CD4-positive, alpha-beta T cell treated with Interleukin-12 subunit alpha and Interleukin-12 subunit beta, for 1 hour (primary cell): ENCODE data around the gene USP40.

Experiments used
- DNase-seq: peaks from one replicate; pipeline ENCODE4 v3.0.0-alpha.2; 2020

Gene USP40

GRCh38 chr2:233455491-233455890, 111.1 kb downstream of the USP40 start:
- no peak for DNase-seq

- no peak for DNase-seq
Observed at GRCh38 chr2:233455006-233455405, 111.6 kb downstream of the USP40 start.

DNA sequence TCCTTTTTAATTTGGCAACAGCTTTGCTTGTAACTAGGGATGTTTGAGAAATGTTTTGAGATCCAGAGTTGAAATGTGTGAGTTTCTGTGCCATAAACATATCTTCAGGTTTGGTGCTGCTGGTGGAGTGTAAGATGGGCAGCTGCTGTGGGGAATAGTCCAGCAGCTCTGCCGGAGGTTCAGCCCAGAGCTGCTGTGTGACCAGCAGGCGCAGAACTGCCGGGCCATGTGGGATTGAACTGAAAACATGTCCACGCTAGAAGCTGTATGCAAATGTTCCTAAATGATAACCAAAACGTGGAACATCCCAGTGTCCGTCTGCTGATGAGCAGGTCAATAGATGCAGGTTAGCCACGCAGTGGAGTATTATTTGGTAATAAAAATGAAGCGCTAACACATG, 112.7 kb downstream of the USP40 start:
- DNase-seq: no peak

GRCh38 chr2:233453111-233453915, 113.3 kb downstream of the USP40 start:
- DNase-seq: no peak

- no peak for DNase-seq
Observed at GRCh38 chr2:233451950-233452349, 114.6 kb downstream of the USP40 start.

DNA sequence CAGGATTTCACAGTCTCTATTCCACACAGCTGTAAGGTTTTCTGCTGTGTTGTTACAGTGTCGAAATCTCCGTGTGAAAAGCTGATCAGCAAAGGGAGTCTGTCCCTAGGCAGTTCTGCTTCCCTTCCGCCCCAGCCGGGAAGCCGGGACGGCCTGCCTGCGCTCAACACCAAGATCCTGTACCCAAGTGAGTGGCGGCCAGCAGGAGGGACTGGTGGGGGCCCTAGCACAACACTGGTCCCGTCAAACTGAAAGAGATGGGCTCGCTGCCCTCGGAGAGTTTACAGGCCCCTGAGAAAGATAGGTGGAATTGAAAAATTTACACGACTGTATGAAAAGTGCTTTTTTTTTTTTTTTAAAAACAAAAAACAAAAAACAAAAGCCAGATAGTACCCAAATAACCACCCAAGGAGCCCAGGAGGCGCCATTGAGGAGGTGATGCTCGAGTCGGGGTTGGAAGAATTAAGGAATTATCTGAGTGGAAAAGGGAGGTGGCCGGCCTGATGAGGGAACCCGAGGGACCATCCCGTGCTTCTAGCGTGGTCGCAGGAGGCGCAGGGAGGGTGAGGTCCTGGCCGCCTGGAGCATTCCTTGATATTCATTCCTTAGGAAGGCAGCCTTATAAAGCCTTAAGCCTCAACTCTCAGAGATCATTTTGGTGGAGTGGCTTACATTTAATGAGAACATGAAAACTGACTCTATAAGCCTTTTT, 115.6 kb downstream of the USP40 start:
- no peak for DNase-seq

GRCh38 chr2:233449921-233450863, 116.4 kb downstream of the USP40 start:
- DNase-seq: no peak

DNA sequence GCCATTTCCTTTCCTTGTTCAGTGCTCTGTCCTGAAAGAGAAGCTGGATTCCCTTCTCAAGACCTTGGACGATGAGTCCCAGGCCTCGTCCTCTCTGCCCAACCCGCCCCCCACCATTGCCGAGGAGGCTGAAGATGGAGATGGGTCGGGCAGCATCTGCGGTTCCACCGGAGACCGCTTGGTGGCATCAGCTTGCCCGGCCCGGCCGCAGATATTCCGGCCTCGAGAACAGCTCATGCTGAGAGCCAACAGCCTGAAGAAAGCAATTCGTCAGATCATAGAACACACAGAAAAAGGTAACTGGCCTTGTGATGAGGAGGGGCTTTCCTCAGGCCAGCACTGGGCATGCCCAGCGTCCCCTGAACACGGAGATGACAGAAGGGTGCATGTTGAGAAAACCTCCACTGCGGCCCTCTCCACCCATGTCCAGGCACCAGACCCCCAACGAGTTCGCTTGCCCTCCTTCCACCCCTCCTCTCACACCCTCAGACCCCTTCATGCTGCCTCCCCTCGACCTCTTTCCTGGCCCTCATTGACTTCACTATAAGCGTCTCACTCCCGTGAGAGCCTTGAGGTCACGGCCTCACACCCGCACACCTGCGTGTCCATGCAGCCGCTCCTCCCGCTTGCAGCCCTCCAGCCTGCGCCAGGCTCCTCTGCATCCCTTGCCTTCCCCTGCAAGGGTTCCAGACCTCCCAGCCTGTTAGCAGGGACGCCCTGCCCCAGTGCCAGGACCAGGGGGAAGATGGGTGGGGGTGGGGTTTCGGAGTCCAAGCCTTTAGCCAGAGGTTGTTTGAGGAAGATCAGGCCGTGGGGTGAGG, 117.3 kb downstream of the USP40 start:
- DNase-seq: no peak

DNA sequence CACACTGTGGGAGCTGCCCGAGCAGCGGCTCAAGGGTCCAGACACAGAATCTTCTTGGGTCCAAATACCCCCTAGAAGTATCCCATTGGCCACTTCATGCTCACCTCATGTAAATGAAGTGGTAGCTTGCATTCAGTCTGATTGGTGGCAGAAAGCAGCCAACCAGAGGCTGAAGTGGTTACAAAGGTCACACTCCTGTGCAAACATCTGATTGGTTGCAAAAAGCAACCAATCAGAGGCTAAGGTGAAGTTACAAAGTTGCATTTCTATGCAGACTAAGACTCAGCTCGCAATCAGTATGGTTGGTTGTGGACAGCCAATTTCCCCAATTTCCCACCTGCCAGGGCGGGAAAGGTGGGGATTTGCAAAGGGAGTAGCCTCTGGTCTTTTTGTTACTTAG, 118.0 kb downstream of the USP40 start:
- no peak for DNase-seq

GRCh38 chr2:233448220-233448559, 118.4 kb downstream of the USP40 start:
- DNase-seq: no peak

DNA sequence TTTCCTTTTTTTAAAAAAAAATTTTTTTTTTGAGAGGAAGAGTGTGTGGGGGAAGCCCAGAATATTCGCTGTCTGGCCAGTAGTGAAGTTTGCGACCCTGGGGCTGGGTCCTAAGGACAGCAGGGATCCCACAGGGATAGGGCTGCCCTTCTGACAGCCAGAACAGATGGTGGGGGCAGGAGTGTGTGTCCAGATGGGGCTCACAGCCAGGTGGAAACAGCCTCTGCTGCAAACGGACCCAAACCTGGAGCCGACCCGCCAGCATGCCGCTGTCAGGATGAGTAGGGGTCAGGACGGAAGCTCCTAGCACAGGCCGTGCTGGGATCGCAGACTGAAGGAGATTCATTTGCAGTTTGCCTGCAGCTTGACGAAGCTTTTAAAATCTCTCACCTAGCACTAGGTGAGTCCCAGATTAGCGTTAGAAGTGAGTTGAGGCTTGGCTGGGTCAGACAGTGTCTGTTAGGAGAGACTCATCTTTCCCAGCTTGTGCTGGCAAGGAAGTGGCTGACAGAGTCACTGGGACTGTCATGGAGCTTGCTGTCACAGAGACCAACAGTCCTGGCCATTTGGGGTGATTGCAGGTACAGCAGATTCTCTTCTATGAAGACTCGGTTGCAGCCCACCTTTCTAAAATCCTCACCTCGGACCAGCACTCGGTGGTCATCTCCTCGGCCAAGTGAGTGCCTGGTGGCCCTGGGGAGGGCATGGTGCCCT, 118.9 kb downstream of the USP40 start:
- no peak for DNase-seq

DNA sequence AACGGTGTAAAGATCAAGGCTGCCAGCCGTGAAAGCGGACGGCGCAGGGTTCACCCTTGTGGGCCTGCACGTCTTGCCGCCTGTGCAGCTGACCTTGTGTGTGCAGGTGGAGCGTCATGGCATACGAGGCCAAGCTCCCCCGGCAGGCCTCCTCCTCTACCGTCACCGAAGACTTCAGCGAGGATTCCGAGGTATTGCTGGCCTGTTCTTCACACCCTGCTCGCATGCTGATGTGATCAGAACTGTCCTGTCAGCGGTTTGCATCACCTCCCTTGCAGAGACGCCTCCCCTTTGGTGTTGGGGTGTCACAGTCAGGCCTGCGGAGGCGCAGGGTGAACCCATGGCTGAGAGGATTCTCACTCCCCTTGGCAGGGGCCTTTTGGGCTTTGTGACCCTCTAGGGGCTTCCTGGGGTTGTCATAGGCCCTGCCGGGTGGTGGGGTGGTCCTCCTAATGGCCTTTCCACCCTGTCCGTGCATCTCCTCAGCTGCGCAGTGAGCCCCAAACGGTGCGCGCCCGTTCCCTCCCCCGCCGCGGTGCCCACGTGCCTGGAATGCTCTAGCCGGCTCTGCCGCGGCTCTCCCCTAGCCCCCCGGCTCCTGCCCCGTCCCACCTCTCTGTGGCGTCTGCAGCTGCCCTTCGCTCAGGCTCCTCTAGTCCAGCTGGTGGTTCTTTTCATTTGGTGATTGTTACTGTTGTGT, 119.8 kb downstream of the USP40 start:
- DNase-seq: no peak

DNA sequence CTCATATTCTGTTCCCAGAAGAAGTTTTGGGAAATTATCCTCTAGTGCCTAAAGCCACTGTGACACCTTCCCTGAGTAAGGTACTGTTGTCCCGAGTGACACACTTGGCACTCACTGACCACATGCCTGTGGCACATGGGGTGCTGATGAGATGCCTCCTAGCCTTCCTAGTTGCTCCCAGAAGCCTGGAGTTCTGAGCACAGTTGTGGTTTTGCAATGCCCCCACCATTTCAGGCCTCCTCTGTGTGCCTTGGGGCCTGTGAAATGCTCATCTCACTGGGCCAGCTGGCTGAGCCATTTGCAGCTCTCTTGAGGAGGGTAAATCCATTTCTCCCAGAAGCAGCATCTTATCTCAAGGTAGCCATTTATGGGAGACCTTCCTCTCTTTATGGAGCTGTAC, 120.5 kb downstream of the USP40 start:
- DNase-seq: no peak

DNA sequence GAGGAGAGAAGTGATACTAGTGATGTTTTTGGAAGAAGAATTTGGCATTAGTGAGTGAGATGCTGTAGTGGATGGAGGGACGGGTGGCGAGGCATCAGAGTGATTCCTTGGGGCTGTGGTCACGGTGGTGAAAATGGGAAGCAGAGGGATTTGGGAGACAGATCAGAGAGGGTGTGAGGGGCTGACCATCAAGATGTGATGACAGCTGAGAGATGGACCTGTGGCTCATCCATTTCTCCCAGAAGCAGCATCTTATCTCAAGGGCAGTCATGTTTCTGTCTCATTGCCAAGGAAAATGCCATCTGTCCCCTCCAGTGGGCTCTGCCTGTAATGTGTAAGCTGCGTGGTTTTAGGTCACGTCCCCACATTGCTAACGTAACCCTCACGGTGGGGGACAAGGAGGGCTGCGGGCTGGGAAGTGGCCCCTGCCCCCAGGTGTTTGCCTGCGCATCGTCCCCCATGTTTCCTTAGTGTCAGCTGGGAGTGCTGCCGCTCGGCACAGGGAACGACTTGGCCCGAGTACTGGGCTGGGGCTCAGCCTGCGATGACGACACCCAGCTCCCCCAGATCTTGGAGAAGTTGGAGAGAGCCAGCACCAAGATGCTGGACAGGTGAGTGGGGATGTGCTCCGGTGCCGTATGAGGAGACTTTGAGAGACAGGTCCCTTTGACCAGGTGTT, 121.3 kb downstream of the USP40 start:
- no peak for DNase-seq

DNA sequence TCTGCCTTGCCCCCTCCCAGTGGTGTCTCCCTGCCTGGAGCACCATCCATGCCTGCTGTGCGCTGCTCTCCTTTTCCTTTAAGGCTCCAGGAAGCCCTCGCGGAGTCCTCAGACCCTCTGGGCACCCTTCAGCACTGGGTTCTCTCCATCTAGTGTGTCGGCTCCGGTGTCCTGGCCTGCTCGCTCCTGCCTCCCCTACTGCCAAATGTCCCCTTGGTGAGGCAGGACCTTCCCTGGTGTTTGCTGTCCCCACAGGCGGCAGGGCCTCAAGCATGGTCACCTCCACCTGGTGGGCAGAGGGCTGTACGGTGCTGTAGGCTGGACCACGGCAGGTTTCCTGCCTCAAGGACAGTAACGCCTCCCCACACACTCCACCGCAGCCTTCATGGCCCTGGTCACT, 122.1 kb downstream of the USP40 start:
- DNase-seq: no peak

DNA sequence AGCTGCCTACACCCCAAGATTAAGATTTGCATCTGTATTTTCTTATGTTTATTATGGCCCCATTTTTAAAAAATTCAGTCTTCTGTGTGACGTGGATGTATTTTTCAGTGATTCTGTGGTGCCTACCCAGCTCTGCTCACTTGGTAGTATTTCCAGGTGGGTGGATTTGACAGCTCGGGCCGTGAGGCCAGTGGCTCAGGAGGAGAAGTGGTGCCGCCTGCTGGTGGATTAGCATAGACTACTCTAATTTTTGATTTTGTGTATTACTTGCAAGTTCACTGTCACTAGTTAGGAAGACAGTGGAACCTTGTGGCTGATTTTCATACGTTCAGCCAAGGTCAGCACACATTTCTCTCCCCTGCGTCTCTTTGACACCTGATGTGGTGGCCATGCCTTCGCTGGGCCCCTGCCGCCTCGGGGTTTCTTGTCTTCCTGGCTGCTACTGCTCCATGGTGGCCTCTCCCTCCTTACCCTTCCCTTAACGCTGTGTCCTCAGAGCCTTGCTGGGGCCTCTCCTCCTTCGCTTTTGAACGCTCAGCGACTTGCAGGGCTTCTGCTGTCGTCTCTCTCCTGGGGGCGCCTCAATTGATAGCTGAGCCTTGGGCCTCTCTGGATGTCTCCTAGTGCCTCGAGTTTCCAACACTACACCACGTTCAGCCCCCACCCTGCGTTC, 122.9 kb downstream of the USP40 start:
- peak; percentile 85 for DNase-seq

- no peak for DNase-seq
Observed at GRCh38 chr2:233442028-233442310, 124.6 kb downstream of the USP40 start.

- DNase-seq: no peak
Observed at GRCh38 chr2:233441161-233442027, 125.2 kb downstream of the USP40 start.

GRCh38 chr2:233440714-233441113, 125.9 kb downstream of the USP40 start:
- no peak for DNase-seq
